Mucosa of rectum (tissue), 2 donors: ENCODE data around the gene ORC3.

ENCODE experiments used
- H3K27ac ChIP-seq, 2 donors: one replicate each; pipeline ENCODE4 v1.7.0; 2013; ENCODE audit warnings: inconsistent platforms in 2 of 2, low read depth in 2 of 2, low read length in 2 of 2
- H3K27me3 ChIP-seq, 2 donors: one replicate each; pipeline ENCODE4 v1.7.0; 2013; ENCODE audit warnings: low read length in 2 of 2; ENCODE audit not compliant: control insufficient read depth in 2 of 2, insufficient read depth in 2 of 2
- H3K36me3 ChIP-seq, 2 donors: one replicate each; pipeline ENCODE4 v1.7.0; 2013; ENCODE audit warnings: low read length in 2 of 2; ENCODE audit not compliant: control insufficient read depth in 2 of 2, insufficient read depth in 2 of 2
- H3K4me1 ChIP-seq, 2 donors: one replicate each; pipeline ENCODE4 v1.7.0; 2013; ENCODE audit warnings: low read length in 2 of 2, mild to moderate bottlenecking in 1 of 2; ENCODE audit not compliant: control insufficient read depth in 2 of 2, insufficient read depth in 2 of 2
- H3K4me3 ChIP-seq, 2 donors: one replicate each; pipeline ENCODE4 v1.7.0; 2013; ENCODE audit warnings: low read length in 2 of 2
- H3K9ac ChIP-seq, 2 donors: one replicate each; pipeline ENCODE4 v1.7.0; 2013; ENCODE audit warnings: low read length in 2 of 2, low read depth in 1 of 2, mild to moderate bottlenecking in 1 of 2
- H3K9me3 ChIP-seq, 2 donors: one replicate each; pipeline ENCODE4 v1.7.0; 2013; ENCODE audit warnings: low read length in 2 of 2; ENCODE audit not compliant: control insufficient read depth in 2 of 2
- donor health status: healthy.
- donor health status: Normal muscosa, but diverticular disease.

Gene ORC3

GRCh38 chr6:87655824-87656223, 65.9 kb downstream of the ORC3 start:
- H3K27me3 ChIP-seq, result no peaks in the 10 kb centered on the region
- no peak overlapping the region for H3K4me3 ChIP-seq
- no peak overlapping the region for H3K9ac ChIP-seq
- H3K4me1 ChIP-seq, result no peaks in the 10 kb centered on the region
- no peaks in the 10 kb centered on the region for H3K9me3 ChIP-seq
- peaks cover 5 to 7% of the 10 kb centered on the region in 2 donors for H3K36me3 ChIP-seq
- no peak overlapping the region for H3K27ac ChIP-seq

GRCh38 chr6:87656857-87657256, 66.9 kb downstream of the ORC3 start:
- H3K27ac ChIP-seq, result no peak overlapping the region
- no peaks in the 10 kb centered on the region for H3K9me3 ChIP-seq
- peaks cover 5% of the 10 kb centered on the region in 2 donors for H3K36me3 ChIP-seq
- H3K4me1 ChIP-seq, result no peaks in the 10 kb centered on the region
- H3K4me3 ChIP-seq, result no peak overlapping the region
- H3K9ac ChIP-seq, result no peak overlapping the region
- no peaks in the 10 kb centered on the region for H3K27me3 ChIP-seq

- Histone ChIP-seq H3K27ac (no peak overlapping the region), H3K4me3 (no peak overlapping the region), H3K27me3 (no peaks in the 10 kb centered on the region), H3K9me3 (no peaks in the 10 kb centered on the region), H3K36me3 (peaks cover 5% of the 10 kb centered on the region in 2 donors), H3K4me1 (no peaks in the 10 kb centered on the region), H3K9ac (no peak overlapping the region)
These were observed 68.6 kb downstream of the ORC3 start for GRCh38 chr6:87658516-87658915.

- Histone ChIP-seq H3K36me3 (peaks cover 2 to 5% of the 10 kb centered on the region in 2 donors), H3K27ac (no peak overlapping the region), H3K4me3 (no peak overlapping the region), H3K27me3 (no peaks in the 10 kb centered on the region), H3K9ac (no peak overlapping the region), H3K4me1 (no peaks in the 10 kb centered on the region), H3K9me3 (no peaks in the 10 kb centered on the region)
These were observed 70.4 kb downstream of the ORC3 start for GRCh38 chr6:87660226-87660911.

- Histone ChIP-seq H3K27ac (no peak overlapping the region), H3K9me3 (no peaks in the 10 kb centered on the region), H3K36me3 (peaks cover 2 to 5% of the 10 kb centered on the region in 2 donors), H3K4me1 (no peaks in the 10 kb centered on the region), H3K27me3 (no peaks in the 10 kb centered on the region), H3K4me3 (no peak overlapping the region), H3K9ac (no peak overlapping the region)
These were observed 71.1 kb downstream of the ORC3 start for GRCh38 chr6:87661016-87661415.

- H3K27ac ChIP-seq, result no peak overlapping the region
- no peaks in the 10 kb centered on the region for H3K27me3 ChIP-seq
- no peaks in the 10 kb centered on the region for H3K4me1 ChIP-seq
- H3K4me3 ChIP-seq, result no peak overlapping the region
- peaks cover 2 to 5% of the 10 kb centered on the region in 2 donors for H3K36me3 ChIP-seq
- no peak overlapping the region for H3K9ac ChIP-seq
- no peaks in the 10 kb centered on the region for H3K9me3 ChIP-seq
These were observed 71.6 kb downstream of the ORC3 start for GRCh38 chr6:87661503-87661902.

GRCh38 chr6:87663434-87663833, 73.5 kb downstream of the ORC3 start:
- H3K36me3 ChIP-seq, result no peaks in the 10 kb centered on the region
- no peaks in the 10 kb centered on the region for H3K4me1 ChIP-seq
- H3K4me3 ChIP-seq, result no peak overlapping the region
- H3K9ac ChIP-seq, result no peak overlapping the region
- no peak overlapping the region for H3K27ac ChIP-seq
- H3K9me3 ChIP-seq, result no peaks in the 10 kb centered on the region
- no peaks in the 10 kb centered on the region for H3K27me3 ChIP-seq

- H3K4me1 ChIP-seq, result no peaks in the 10 kb centered on the region
- no peaks in the 10 kb centered on the region for H3K27me3 ChIP-seq
- H3K9me3 ChIP-seq, result no peaks in the 10 kb centered on the region
- H3K4me3 ChIP-seq, result no peak overlapping the region
- H3K27ac ChIP-seq, result no peak overlapping the region
- no peak overlapping the region for H3K9ac ChIP-seq
- no peaks in the 10 kb centered on the region for H3K36me3 ChIP-seq
These were observed 75.1 kb downstream of the ORC3 start for GRCh38 chr6:87664921-87665485.

GRCh38 chr6:87667032-87667431, 77.1 kb downstream of the ORC3 start:
- no peak overlapping the region for H3K4me3 ChIP-seq
- H3K9ac ChIP-seq, result no peak overlapping the region
- no peaks in the 10 kb centered on the region for H3K9me3 ChIP-seq
- H3K36me3 ChIP-seq, result peaks cover 0 to 4% of the 10 kb centered on the region in 2 donors
- no peaks in the 10 kb centered on the region for H3K4me1 ChIP-seq
- no peaks in the 10 kb centered on the region for H3K27me3 ChIP-seq
- H3K27ac ChIP-seq, result no peak overlapping the region

GRCh38 chr6:87668013-87668412, 78.1 kb downstream of the ORC3 start:
- no peaks in the 10 kb centered on the region for H3K27me3 ChIP-seq

More at GRCh38 chr6:87668013-87668412, 78.1 kb downstream of the ORC3 start:
- Histone ChIP-seq H3K36me3 (peaks cover 0 to 9% of the 10 kb centered on the region in 2 donors), H3K9me3 (no peaks in the 10 kb centered on the region), H3K9ac (no peak overlapping the region), H3K27ac (no peak overlapping the region), H3K4me3 (no peak overlapping the region), H3K4me1 (no peaks in the 10 kb centered on the region)
